Thyroid gland (tissue), 4 donors: ENCODE results near the gene SNCB. TPM values are rescaled to one million over a fixed set of nuclear protein-coding genes. Genes with fewer than 3 reads are reported as not detected.

Source experiments
- DNase-seq, 2 donors: peaks; one replicate each; pipeline ENCODE4 v3.0.0-alpha.2; 2019
- H3K27ac ChIP-seq, 3 donors: fragments of 200-600 bp; sonication (generic); 1 replicate in 2 of 3; 2 replicates in 1 of 3; pipeline ENCODE4 v1.5.1; 2016 to 2019; ENCODE audit warnings: mild to moderate bottlenecking in 1 of 3, moderate library complexity in 1 of 3
- H3K27me3 ChIP-seq: fragments of 200-600 bp; sonication (generic); one replicate; pipeline ENCODE4 v1.5.1; 2019
- H3K36me3 ChIP-seq, 2 donors: fragments of 200-600 bp; sonication (generic); one replicate each; pipeline ENCODE4 v1.5.1; 2016 to 2019
- H3K4me1 ChIP-seq, 2 donors: fragments of 200-600 bp; sonication (generic); one replicate each; pipeline ENCODE4 v1.5.1; 2017 to 2019
- H3K4me3 ChIP-seq, 3 donors: fragments of 200-600 bp; sonication (generic); replicated peaks in 1 of 3; 1 replicate in 2 of 3; 2 replicates in 1 of 3; pipeline ENCODE4 v1.5.1; 2016; ENCODE audit warnings: mild to moderate bottlenecking in 1 of 3
- H3K9me3 ChIP-seq: fragments of 200-600 bp; sonication (generic); one replicate; pipeline ENCODE4 v1.5.1; 2017
- CTCF ChIP-seq, 6 experiments: fragments of 200-600 bp in 3 of 6; fragments of 450-650 bp in 3 of 6; sonication (generic) in 3 of 6; IDR thresholded peaks; one replicate each; pipeline ENCODE4 v1.5.1; 2016 to 2019; ENCODE audit warnings: antibody characterized with exemption in 6 of 6, mild to moderate bottlenecking in 2 of 6, inconsistent platforms in 1 of 6, moderate library complexity in 1 of 6
- POLR2A ChIP-seq, 2 donors: fragments of 450-650 bp; IDR thresholded peaks; one replicate each; pipeline ENCODE4 v1.6.1; 2017; ENCODE audit warnings: antibody characterized with exemption in 2 of 2, mild to moderate bottlenecking in 2 of 2, moderate library complexity in 1 of 2
- WGBS, 2 donors: methylation state at CpG; one replicate each; pipeline ENCODE4 v1.1.5; 2017; 5-methylcytosine and 5-hydroxymethylcytosine counted together
- intact Hi-C: fragments of 100-400 bp; cut with DNase I; formaldehyde crosslinking; loops from one replicate; pipeline ENCODE4 v1.15.1; 2023
- total RNA-seq, 4 donors: library from RNA; depleted of rRNA; stranded (reverse); fragments of >200 nt; gene quantifications; one replicate each; pipeline ENCODE4 v1.2.3, GENCODE V29; 2016

Gene SNCB
- total RNA-seq, 4 donors from 2014 or later, result not detected

- Histone ChIP-seq H3K27ac (no peak overlapping the region), H3K27me3 (no peaks in the 10 kb centered on the region), H3K4me1 (peaks cover 0 to 5% of the 10 kb centered on the region in 2 donors), H3K4me3 (no peak overlapping the region), H3K36me3 (no peaks in the 10 kb centered on the region), H3K9me3 (no peaks in the 10 kb centered on the region)
- no peak for DNase-seq
- WGBS, 2 donors, result 21 to 41% methylated on average over 9 to 11 of the region's 19 CpGs
- intact Hi-C loops, result no loop called here
- no peak for TF ChIP-seq CTCF (IDR thresholded peaks at IDR 0.05)
- TF ChIP-seq POLR2A (IDR thresholded peaks at IDR 0.05), result no peak
These were observed 34.6 kb upstream of the SNCB start for GRCh38 chr5:176664886-176665285.

- no peak overlapping the region for H3K4me3 ChIP-seq
- H3K4me1 ChIP-seq, result peaks cover 0 to 5% of the 10 kb centered on the region in 2 donors
- H3K9me3 ChIP-seq, result no peaks in the 10 kb centered on the region
- H3K27me3 ChIP-seq, result no peaks in the 10 kb centered on the region
- intact Hi-C loops, result no loop called here
- DNase-seq, result no peak
- no peak overlapping the region for H3K27ac ChIP-seq
- no peak for TF ChIP-seq CTCF (IDR thresholded peaks at IDR 0.05)
- no peak for TF ChIP-seq POLR2A (IDR thresholded peaks at IDR 0.05)
- no peaks in the 10 kb centered on the region for H3K36me3 ChIP-seq
- 26 to 34% methylated on average over 6 of the region's 6 CpGs for WGBS, 2 donors
These were observed 34.1 kb upstream of the SNCB start for GRCh38 chr5:176664479-176664878.

GRCh38 chr5:176663566-176663965 is 33.2 kb upstream of the SNCB start:
- TF ChIP-seq CTCF (IDR thresholded peaks at IDR 0.05), result no peak
- TF ChIP-seq POLR2A (IDR thresholded peaks at IDR 0.05), result no peak
- Histone ChIP-seq H3K4me3 (no peak overlapping the region), H3K9me3 (no peaks in the 10 kb centered on the region), H3K27me3 (no peaks in the 10 kb centered on the region), H3K36me3 (no peaks in the 10 kb centered on the region), H3K27ac (no peak overlapping the region), H3K4me1 (peaks cover 0 to 5% of the 10 kb centered on the region in 2 donors)
- no peak for DNase-seq
- intact Hi-C loops, result no loop called here
- 85 to 87% methylated on average over 10 of the region's 10 CpGs for WGBS, 2 donors

- H3K36me3 ChIP-seq, result no peaks in the 10 kb centered on the region
- H3K4me1 ChIP-seq, result peaks cover 0 to 5% of the 10 kb centered on the region in 2 donors
- H3K4me3 ChIP-seq, result no peak overlapping the region
- no peak for DNase-seq
- intact Hi-C loops, result no loop called here
- no peak overlapping the region for H3K27ac ChIP-seq
- WGBS, 2 donors, result 88 to 92% methylated on average over 15 to 21 of the region's 21 CpGs
- H3K27me3 ChIP-seq, result no peaks in the 10 kb centered on the region
- TF ChIP-seq CTCF (IDR thresholded peaks at IDR 0.05), result no peak
- no peak for TF ChIP-seq POLR2A (IDR thresholded peaks at IDR 0.05)
- no peaks in the 10 kb centered on the region for H3K9me3 ChIP-seq
These were observed 32.3 kb upstream of the SNCB start for GRCh38 chr5:176662371-176663333.

GRCh38 chr5:176661676-176662075 is 31.3 kb upstream of the SNCB start:
- no peak overlapping the region for H3K4me3 ChIP-seq
- no peaks in the 10 kb centered on the region for H3K9me3 ChIP-seq
- peaks cover 0 to 5% of the 10 kb centered on the region in 2 donors for H3K4me1 ChIP-seq
- 80 to 84% methylated on average over 10 of the region's 10 CpGs for WGBS, 2 donors
- intact Hi-C loops, result no loop called here
- no peaks in the 10 kb centered on the region for H3K27me3 ChIP-seq
- no peak overlapping the region for H3K27ac ChIP-seq
- no peak for TF ChIP-seq POLR2A (IDR thresholded peaks at IDR 0.05)
- TF ChIP-seq CTCF (IDR thresholded peaks at IDR 0.05), result no peak
- peaks cover 6% of the 10 kb centered on the region in 2 donors for H3K36me3 ChIP-seq
- DNase-seq, result no peak
